NCI-H526 (cell line): ENCODE data around the gene QRFP.
A peak's percentile ranks its signal among the peaks of the same experiment; 100 is the strongest.

ENCODE experiments used
- DNase-seq, 2 experiments: peaks; one replicate each; lab custom pipeline; 2025; lab: John Stamatoyannopoulos, UW

Gene QRFP

GRCh38 chr9:130872093-130872492 is 24.5 kb downstream of the QRFP start:
- no peak for DNase-seq

DNA sequence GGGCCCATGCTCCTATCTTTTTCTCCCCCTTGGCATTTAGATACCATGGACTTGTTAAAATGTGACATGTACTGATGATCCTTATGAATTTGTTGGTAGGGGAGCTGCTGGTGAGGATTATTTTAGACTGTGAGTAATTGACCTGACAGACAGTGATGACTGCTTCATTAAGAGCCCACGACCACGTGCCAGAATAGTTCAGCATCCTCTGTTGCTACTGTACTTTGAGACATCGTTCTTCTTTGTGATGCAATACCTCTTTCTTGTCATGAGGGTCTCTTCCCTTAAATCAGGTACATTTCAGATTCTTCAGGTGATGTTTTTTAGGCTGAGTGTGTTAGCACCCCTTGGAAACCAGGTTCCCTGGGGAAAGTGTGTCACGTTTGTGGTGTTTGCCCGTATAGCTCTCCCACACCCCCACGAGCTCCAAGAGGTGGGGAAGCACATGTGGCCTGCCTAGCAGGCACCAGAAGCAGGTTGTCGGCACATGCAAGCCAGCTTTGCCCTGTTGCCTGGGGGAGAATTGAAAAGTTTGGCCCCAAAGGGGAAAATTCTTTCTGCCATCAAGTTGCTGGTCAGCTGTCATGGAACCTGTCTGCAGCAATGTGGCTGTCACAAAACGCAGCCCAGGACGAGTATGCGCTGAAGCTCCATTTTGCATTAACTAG is 25.1 kb downstream of the QRFP start:
- no peak for DNase-seq

GRCh38 chr9:130870491-130871381 is 25.9 kb downstream of the QRFP start:
- no peak for DNase-seq

DNA sequence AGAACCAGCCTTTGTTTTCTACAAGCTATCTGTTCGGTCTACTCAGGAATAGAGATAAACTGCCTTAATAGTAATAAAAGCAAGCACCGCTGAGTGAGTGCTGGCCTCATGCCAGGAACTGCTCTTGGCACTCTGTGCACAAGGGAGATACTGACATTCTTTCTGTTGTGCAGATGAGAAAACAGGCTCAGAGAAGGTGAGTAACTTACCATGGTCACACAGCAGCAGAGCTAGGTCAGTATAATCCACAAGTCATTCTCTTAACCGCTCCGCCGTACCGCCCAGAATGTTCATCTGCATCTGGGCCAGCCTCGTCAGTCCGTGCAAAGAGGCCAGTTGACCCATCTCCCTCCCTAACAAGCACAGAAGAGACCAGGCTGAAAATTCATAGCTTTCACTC is 27.4 kb downstream of the QRFP start:
- DNase-seq, result no peak

GRCh38 chr9:130868230-130868629 is 28.4 kb downstream of the QRFP start:
- DNase-seq, result no peak

DNA sequence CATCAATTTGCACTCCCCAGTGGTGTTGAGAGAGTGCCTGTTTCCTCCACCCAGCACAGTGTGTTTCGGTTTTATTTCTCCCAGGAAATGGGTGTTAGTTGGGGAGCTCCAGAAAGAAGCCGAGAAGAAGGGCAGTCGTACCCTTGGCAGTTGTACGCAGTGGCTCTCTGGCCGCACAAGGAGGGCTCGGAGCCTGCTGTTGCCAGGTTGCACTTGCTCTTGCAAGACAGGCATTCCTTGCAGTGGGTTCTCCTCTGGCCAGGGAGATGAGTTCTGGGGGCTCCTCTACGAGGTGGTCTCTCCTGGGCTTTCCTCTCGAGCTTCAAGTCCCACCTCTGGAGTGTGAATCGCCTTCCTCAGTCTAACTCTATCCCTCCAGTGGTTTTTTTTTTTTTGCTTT is 29.1 kb downstream of the QRFP start:
- no peak for DNase-seq

DNA sequence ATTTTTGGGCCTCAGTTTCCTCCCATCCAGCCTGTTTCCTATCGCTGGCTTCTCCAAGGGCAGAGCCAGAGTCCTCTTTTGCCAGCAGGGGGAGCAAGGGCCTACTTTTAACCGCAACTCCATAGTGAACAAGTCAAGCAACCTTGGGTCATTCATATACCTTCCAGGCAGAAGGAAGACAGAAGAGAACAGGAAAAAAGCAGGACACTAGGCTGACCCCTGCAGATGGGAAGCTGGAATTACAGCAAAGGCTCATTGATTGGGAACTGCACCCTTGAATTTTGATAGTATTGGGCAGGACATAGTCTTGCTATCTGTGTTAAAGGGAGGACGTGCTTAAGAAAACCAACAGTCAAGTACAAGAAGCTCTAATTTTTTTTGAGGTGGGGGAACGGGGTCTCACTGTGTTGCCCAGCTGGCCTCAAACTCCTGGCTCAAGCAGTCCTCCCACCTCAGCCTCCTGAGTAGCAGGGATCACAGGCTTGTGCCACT is 30.1 kb downstream of the QRFP start:
- peak; percentile 81 to 88 for DNase-seq

- no peak for DNase-seq
Measured at GRCh38 chr9:130865921-130866320, 30.7 kb downstream of the QRFP start.

DNA sequence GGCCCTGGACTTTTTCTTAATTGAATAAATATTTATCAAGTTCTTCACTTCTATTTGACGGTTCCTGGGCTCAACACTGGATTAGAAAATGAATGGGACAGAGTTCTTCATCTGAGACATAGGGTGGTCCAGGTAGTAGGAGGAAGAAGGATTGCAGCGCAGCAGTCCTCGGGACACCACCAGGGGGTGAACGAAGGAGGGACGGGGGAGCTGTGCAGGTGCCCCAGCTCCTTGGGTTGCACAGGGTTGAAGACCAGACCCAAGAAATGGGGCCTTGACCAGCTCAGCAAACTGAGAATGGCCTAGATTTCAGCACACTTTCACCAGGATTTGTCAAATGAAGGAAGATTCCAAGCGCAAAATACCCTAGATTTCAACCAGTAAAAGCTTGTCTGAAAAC is 32.1 kb downstream of the QRFP start:
- DNase-seq, result no peak

DNA sequence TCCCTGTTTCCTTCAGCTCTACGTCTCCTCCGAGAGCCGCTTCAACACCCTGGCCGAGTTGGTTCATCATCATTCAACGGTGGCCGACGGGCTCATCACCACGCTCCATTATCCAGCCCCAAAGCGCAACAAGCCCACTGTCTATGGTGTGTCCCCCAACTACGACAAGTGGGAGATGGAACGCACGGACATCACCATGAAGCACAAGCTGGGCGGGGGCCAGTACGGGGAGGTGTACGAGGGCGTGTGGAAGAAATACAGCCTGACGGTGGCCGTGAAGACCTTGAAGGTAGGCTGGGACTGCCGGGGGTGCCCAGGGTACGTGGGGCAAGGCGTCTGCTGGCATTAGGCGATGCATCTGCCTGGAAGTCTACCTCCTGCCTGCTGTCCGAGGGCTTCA is 33.9 kb downstream of the QRFP start:
- no peak for DNase-seq

GRCh38 chr9:130862217-130862616 is 34.4 kb downstream of the QRFP start:
- DNase-seq, result no peak

DNA sequence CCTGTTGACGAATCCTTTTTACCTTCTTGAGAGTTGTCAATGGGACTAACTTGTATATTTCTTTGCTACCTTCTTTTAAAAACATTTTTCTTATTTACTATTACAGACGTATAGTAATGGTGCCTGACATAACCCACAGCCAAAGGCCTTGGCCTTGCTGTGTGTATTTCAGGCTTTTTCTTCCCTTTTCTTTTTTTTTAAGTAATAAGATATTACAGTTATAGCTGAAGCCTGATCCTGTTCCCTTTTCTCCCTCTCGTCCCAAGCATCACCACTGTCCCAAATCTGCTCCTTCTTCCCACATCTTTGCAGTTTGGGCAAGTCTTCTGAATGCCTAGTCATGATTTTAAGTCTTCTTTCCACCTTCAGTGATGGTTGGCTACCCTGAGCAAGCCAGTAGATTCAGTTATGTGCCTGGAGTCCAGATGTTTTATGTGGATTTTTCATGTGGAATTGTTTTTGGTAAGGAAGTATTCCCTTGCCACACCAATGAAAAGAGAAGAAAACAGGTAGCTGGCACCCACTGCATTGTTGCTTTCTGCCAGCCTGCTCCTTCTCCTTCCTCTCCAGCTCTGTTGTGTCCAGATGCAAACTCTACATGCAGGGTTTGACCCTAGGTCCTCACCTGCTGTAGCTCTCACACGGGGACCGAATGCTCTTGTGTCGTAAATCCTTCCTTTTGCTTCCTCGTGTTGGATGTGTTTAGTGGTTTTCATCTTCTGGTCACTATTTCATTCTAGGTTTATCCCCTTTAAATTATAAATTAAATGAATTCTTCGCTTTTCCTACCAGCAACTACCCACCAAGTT is 35.0 kb downstream of the QRFP start:
- DNase-seq, result no peak

DNA sequence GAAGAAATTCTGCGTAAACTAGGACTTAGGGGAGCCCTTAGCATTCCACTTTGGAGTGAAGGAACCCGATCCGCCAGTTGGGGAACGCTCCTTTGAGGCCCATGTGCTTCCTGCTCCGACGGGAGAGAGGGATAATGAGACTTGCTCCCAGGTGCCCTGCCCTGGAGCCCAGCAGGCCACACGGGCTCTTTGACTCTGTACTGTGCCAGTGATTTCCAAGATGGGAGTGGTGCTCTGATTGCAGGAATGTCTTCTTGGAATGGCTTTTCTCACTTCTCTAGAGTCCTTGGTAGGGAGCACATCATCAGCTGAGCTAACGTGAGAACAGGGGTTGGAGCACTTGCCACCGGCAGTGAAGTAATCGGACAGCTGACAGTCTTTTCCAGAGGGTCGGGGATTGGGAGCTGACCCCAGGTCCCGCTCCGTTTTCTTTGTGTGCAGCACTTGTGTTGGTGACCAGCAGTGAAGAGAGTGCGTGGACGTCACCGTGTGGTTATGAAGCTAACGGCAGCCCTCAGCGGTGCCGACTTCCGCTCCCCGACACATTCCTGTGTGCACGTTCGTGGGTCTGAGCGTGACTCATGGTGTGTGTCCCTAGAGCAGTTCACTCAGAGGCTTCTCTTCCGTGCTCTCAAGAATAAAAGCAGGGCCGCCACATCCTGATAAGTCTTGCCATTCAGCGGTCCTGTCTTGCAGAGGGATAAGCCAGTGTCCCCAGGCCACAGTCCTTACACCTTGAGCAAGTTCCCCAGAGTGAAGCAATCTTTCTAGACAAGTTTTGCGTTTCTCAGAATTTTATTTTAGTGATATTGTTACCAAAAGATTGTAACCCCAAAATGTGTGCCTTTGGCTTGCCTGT is 35.9 kb downstream of the QRFP start:
- DNase-seq, result no peak

GRCh38 chr9:130858739-130859705 is 37.6 kb downstream of the QRFP start:
- no peak for DNase-seq

DNA sequence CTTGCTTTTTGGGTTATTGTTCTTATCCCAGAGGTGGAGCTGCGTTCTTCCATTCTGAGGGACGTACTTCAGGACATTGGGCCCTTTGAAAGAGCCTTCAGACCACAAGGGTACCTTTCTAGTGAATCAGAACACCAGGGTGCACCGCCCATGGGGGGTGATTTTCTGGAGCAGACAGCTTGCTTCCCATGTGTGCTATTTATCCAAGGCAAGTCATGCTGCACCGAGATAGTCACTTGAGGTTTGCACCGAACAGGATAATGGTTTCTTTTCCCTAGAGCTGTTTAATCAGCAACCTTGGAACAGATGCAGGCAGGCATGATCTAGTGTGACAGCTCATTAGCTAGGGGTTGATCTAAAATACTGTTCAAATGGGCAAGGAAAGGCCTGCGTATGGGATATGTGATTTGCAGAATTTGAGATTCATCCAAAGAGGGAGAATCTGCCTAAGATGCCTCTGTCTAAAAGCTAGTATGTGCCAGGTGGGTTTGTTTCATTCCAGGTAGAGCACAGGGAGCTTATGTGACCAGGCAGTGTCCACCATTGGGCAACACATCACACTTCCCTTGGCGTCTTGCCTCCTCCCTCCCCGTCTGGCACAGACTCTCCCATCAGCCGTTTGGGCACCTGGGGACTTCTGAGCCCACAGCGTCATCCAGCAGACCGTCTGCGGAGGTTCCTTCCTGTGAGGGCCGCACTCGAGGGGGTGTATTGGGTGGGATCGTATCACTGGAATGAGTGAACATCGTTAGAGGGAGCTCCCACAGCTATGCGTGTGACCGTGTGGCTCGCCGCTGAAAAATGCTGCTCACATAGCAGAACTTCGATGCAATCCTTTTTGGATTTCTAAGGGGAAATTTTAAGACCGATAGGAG is 38.5 kb downstream of the QRFP start:
- no peak for DNase-seq

GRCh38 chr9:130856474-130856873 is 40.1 kb downstream of the QRFP start:
- no peak for DNase-seq

- DNase-seq, result no peak
Measured at GRCh38 chr9:130854835-130855234, 41.8 kb downstream of the QRFP start.

DNA sequence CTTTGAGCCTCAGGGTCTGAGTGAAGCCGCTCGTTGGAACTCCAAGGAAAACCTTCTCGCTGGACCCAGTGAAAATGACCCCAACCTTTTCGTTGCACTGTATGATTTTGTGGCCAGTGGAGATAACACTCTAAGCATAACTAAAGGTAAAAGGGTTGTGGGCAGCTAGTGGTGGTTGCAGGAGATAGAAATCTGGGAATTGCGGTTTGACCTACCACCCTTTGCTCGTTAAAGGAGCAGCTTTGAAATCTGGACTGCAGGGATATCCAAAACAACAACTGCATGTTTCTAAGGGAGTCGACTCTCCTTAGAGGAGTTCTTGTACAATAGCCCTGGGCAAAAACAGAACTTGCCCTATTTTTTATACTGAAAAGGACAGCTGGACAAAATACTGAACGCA is 42.5 kb downstream of the QRFP start:
- no peak for DNase-seq

GRCh38 chr9:130852801-130853200 is 43.8 kb downstream of the QRFP start:
- DNase-seq, result no peak
